GM12801 (cell line): ENCODE data around the gene EFCAB6.

Experiments used
- TF ChIP-seq, protein P1 (sequence below): IDR thresholded peaks from one replicate; pipeline ENCODE4 v1.5.1; 2011; ENCODE audit warnings: control low read depth; ENCODE audit not compliant: insufficient read length; ENCODE audit errors: extremely low read depth

EFCAB6 gene

DNA sequence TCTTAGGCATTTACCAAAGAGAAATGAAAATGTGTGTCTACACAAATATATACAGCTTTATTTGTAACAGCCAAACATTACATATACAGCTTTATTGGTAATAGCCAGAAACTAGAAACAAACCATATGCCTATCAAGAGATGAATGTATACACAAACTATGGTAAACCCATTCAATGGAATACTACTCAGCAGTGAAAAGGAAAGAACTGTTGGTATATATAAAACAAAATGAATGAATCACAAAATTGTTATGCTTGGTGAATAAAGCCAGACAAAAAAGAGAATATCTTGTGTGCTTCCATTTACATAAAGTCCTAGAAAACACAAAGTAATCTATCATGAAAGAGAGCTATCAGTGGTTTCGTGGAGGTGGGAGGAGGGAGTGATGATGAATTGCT, 142.9 kb downstream of the EFCAB6 start:
- TF ChIP-seq, protein P1, sequence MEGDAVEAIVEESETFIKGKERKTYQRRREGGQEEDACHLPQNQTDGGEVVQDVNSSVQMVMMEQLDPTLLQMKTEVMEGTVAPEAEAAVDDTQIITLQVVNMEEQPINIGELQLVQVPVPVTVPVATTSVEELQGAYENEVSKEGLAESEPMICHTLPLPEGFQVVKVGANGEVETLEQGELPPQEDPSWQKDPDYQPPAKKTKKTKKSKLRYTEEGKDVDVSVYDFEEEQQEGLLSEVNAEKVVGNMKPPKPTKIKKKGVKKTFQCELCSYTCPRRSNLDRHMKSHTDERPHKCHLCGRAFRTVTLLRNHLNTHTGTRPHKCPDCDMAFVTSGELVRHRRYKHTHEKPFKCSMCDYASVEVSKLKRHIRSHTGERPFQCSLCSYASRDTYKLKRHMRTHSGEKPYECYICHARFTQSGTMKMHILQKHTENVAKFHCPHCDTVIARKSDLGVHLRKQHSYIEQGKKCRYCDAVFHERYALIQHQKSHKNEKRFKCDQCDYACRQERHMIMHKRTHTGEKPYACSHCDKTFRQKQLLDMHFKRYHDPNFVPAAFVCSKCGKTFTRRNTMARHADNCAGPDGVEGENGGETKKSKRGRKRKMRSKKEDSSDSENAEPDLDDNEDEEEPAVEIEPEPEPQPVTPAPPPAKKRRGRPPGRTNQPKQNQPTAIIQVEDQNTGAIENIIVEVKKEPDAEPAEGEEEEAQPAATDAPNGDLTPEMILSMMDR: no peak

DNA sequence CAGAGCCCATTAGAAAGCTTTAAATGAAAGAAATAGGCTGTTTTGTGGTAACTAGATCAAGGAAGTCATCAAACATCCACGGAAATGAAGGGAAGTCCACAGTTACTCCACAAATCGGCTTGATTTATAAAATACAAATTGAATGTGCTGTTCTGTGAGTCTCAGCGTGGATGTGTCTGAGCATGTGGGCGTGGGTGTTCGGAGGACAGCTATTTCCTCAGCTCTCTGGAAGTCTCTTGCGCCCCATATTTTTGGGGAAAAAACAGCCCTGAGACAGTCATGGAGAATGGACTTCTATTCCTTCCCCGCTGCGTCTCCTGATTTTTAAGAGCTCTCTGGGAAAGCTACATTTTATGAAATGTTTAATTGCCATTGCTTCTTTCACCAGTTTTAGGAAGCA, 144.4 kb downstream of the EFCAB6 start:
- TF ChIP-seq, protein P1: no peak

DNA sequence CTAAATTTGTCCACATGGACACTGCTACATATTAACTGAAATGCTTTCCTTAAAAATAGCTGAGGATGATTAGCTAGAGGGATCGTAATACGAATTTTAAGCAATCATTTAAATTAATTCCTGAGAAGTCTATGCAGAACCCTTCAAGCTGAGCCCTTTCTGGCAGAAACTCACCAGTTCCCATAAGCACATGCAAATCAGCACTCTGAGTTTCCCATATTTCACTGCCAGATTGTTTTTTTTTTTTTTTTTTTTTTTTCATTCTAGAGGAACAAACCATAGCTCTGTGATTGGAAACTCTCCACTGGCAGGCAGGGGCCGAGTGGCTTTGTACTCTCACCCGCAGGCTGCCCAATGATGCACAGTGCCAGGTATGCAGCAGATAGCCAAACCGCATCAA, 145.6 kb downstream of the EFCAB6 start:
- TF ChIP-seq, protein P1: no peak

DNA sequence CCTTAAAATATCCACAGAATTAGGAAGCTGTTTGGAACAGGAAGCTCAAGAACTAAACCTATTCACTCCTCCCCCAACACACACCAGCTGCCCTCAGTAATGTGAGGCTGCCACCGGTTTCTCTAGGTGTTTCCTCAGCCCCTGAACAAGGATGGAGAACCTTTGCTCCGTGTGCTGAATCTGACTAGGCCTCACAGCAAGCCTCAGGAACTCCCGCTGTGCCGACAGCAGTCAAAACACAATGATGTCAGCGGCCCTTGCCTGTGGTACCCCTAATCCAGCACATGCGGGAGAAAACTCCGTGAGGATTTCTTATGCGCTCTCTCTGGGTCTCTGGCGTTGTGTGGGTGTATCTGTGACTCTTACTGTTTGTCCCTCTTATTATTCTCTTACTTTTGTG, 153.3 kb downstream of the EFCAB6 start:
- TF ChIP-seq, protein P1: no peak

DNA sequence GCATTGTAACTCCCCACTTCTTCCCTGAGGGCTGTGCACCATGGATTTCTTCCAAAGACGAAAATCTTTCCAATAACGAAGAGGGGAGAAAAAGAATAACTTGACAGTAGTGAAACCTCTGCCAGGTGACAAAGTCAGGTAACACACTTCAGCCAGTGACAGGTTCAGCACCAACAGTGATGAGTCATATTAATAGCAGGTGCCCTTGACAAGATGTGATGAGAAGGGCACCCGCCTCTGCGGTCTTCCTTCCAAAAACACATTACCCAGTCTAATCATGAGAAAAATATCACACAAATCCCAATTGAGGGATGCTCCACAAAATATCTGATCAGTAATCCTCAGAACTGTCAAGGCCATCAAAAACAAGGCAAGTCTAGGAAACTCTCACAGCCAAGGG, 157.8 kb downstream of the EFCAB6 start:
- TF ChIP-seq, protein P1: no peak

DNA sequence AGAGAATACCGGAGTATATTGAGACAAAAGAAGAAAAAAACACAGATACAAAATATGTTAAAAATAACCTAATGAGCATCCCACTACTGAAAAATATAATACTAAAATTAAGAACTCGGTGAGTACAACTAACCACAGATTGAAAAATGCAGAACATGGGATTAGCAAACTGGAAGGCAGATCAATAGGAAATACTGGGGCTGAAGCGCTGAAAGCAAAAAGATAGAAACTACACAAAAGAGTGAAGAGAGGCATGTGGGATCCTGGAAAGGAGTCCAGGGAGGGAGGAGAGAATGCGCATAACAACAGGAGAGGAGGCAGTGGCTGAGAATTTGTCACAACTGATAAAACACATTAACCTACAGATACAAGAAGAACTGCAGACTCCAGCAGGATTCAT, 159.3 kb downstream of the EFCAB6 start:
- TF ChIP-seq, protein P1: no peak

DNA sequence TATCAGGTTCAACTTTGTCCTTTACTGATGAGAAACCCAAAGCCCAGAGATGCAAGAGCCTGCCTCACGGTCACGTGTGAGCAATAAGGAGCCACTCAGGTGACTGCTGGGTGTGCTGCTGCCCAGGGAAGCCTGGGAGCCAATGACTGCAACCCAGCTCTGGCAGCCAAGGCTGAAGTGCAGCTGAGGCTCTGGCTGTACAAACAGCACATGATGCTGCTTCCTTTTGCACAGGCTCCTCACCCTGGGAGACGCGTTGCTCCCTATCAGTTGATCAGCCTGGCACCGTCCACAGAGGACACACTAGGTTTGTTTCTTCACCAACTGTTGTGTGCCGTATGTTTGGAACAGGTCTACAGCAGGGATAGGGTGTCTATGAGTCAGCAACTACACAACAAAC, 168.7 kb downstream of the EFCAB6 start:
- TF ChIP-seq, protein P1: no peak
